ENCODE results near the gene GSTO2.

Gene GSTO2

DNA sequence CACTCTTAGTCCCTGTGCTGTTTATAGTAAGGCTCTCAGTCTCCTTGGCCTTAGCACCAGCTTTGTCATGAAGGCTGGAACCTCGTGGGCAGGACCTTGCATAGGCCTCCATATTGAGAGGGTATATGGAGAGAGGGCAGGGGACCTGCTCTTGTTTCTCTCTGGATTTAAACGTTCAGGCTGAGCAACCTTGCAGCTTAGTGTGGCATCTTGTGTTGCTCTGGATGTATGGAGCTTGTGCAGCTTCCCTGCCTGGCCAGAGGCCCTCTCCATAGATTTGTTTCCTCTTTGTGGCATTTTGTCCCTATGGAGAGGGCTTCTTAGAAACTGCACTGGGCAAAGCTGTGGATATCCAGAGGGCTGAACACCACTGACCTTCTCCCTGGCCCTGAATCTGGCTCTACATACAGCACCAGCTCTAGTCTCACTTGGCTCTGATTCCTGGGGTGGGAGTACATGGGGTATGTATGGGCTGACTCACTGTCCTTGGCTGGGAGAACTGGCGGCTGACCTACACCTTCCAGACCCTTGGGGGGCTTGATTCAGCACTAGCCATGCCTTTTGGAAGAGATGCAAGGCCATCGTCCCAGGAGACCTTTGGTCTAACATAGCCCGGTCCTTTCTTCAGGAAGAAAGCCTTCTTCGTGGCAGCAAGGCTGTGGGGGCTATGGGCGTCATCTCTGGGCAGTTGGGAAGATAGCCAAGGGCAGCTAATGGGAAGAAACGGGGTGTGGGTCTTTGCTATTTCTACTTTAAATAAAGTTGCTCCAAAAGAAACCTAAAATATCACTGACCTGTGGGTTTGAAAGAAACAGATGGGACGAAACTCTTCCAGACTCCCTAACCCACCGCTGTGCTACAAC lies 38.8 kb downstream of the GSTO2 start:
- DNase-seq (ENCODE audit: low read depth, low spot score) = no peak

DNA sequence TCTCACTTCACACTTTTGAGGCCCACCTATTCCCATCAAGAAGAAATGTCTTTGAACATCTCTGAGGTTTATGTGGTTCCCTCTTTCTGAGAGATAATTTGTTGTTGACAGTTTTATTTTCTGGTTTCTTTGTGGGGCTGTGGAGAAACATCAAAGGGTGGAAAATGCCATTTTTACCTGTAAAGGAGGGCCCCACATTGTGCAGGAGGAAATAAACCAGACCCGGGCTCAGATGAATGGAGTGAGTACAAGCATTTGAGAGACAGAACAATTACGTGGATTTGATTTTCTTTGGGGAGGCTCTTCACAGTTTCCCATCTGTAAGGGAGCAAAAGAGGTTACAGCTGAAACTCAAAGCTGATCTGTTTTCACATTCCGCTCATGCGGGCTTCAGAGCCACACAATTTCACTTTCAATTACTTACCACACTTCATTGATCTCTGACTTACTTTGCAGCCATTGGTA lies 39.5 kb downstream of the GSTO2 start:
- no peak for DNase-seq (ENCODE audit: low read depth, low spot score)

DNA sequence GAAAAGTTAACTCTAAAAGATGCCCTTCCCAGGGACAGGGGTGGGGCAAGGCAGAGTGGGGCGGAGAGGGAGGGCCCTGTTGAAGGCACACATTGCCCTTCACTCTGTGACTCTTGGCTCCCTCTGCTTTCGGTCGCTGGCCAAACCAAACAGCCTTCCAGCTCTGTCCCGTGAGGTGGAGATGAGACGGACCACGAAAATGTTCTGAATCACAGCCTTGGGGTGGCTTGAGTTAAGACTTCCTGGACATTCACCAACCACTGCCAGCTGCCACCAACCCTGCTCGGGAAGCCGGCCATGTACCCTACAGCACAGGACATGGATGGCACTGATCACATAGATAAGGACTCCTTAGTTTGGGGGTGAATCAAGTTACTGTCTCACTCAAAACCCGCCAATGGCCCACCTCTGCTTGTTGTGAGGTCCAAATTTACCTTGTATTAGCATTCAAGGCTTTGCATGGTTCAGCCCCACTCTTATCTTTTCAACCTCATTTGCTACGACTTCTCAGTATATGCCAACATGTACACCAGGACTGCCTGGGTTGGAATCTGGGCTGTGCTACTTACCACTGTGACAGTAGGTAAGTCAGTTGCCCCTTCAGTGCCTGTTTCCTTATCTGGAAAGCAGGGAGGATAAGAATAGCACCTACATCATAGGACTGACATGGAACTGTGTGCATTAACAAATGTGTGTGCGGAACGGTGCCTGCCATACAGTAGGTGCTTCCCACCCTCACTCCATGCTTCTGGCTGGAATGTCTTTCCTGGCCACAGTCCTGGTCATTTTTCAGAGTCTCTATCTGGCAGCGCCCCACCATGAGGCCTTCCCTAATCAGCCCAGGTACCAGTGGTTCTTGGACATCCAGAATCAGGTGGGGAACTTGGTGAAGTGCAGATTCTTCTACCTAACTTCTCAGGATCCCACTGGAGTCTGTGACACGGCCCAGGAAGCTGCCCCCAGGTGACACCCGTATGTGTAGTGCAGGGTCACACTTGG lies 41.3 kb downstream of the GSTO2 start:
- peak; percentile 87 for DNase-seq (ENCODE audit: low read depth, low spot score)

DNA sequence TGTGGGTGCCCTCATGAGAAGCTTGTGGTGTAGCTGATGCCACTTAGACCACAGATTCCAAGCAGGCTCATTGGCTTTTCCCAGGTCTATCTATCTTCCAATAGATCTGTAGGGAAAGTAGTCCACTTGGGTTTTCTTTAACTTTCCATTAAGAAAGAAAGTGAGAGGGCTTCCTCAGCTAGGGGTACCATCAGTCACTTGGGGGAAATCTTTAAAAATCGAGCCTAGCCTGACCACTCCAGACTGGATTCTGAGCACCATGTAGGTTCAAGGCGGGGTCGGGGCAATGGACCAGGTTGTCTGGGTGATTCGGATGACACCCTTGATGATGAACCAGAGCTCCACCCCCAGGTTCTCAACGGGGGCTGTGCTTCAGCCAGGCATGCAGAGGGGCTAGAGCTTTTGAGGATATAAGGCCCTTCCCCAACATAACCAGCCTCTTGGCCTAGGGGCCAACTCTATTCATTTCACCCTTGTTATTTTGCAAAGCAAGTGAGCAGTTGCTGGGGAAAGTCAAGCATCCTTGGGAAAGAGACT lies 42.3 kb downstream of the GSTO2 start:
- DNase-seq (ENCODE audit: low read depth, low spot score) = no peak

DNA sequence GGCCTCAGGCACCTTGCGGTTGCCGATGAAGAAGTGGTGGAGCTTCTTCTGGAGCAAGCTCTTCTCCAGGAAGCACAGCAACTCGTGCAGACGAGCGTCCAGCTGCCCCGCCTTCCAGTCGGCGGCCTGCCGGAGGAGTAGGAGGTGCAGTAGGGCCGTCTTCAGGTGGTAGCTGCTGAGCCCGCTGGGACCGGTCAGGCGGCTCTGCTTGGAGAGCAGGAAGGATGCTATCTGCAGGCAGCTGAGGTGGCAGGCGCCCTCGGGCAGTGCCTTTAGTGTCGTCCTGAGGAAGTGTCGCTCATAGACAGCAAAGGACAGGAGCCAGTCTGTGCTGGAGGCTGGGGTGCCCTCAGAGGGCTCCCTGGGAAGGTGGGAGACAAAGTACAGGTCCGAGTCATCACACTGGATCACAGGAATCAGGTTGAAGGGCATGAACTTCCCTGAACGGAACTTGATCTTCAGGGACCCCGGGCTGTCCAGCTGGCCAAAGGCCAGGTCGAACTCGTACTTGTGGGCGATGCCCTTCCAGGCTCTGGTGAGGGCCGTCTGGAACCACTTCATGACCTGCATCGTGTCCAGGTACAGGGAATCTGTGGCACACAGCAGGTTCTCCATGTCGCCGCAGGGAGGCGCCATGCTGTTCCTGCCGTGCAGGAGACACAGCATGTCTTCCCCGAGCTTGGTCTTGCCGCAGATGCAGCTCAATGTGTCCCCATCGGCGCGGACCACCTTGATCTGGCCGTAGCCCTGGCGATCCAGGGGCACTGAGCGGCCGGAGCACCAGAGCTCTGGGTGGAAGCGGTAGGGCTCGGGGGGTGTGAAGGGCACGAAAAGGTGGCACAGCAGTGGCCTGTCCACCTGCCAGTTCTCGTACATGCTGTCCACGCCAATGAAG lies 45.9 kb downstream of the GSTO2 start:
- no peak for DNase-seq (ENCODE audit: low read depth, low spot score)

DNA sequence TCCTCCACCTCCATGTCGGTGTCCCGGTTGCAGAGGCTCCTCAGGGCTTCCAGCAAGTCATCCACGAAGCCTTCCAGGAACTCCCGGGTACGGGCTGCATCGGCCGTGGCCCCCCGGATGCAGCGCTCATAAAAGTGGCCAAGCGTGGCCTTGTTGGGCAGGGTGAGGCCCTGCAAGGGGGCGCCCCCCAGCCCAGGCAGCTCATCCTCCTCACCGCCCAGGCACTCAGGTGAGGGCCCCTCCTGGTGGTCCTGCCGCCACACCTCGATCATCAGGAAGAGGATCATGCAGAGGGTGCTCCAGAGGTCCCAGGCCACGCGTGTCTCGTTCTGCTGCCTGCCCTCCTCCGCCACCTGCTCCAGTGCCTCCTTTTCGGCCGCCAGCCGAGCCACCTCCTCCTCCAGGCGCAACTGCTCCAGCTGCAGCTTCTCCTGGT lies 46.5 kb downstream of the GSTO2 start:
- no peak for DNase-seq (ENCODE audit: low read depth, low spot score)

DNA sequence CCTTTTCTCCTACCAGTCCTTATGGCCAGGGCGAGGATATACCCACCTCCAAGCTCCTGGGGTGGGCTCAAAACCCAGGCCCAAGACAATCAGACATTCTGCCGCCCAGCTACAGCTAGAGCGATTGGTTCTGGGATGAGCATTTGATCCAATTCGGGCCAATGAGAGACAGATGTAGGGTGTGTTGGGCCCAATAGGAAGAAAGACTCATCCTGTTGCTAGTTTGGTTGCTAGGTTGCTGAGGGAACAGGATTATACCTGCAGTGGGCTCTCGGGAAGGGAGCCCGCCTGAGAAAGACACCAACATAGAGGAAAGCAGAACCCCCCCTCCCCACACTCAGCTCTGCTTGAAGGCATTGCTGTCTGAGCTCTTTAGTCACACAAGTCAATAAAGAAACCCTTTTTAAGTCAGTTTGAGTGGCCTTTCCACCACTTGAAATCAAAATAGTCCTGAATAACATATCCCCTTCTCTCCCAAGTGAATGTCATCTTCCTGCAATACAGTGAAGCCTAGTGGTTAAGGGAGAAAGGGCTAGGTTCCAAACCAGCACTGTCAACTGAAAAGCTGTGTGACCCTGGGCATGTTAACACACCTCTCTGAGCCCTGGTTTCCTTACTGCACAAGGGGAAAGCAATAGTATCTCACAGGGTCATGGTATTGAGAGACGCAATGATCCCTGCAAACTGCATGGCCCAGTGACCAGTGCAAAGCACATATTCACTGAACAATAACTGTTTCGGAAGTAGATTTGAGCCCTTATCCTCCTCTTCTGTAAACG lies 47.5 kb downstream of the GSTO2 start:
- no peak for DNase-seq (ENCODE audit: low read depth, low spot score)

DNA sequence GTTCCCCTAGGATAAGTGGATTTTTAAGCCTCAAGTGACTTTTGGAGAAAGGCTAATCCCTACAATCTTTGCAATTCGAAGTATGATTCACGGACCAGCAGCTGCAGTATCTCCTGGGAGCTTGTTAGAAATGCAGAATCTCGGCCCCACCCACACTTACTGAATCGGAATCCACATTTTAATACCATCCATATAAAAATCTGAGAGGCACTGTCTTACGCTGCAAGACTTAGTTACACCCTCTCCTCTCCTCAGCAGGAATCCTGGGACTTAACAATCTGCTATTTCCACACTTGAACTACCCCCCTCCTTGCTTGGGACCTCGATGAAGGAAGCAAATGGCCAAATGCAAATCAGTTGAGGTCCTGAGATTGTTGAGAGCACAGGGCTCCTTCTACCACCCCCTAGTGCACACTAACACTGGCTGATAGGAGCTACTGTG lies 48.3 kb downstream of the GSTO2 start:
- no peak for DNase-seq (ENCODE audit: low read depth, low spot score)

DNA sequence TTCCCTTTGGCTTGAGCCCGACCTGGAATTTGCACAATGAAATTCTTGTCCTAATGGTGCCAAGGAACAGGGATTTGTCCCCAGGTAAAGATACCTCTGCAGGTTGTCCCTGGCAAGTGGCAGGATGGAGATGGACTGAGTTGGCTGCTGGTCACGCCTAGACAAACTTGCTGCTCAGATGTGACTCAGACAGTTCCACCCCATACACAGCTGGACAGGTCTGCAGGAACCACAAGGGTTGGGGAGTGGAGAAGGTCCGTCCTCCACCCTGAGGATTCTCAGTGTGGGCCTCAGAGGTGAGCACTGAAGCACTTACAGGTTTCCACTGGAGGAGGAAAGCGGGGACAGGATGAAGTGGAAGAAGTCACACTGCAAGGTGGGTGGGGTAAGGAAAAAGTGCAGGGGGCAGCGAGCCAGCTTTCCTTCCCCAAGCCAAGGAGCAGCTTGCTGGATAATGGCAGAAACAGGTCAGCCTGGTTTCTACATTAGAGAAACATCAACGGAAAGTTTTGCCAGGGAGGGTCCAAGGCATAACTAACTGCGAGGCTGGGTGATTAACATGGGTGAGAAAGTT lies 48.8 kb downstream of the GSTO2 start:
- DNase-seq (ENCODE audit: low read depth, low spot score) = no peak

DNA sequence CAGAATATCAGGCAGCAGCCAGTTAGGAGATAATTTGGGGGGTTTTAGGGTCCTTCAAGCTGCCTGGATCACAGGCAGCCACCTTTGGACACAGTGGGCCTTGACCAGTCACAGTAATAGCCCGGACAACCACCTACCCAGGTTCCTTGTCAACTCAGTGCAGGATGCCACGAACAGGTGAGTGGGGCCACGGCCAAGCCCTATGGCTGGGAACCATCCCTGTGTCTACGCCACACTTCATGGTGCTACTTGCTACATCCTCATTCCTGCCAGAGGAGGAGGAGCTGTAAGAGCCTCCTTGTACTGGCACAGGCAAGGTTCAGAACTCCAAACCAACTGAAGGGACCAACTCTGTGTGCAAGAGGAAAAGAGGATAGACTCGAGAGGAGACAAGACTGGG lies 49.3 kb downstream of the GSTO2 start:
- no peak for DNase-seq (ENCODE audit: low read depth, low spot score)

DNA sequence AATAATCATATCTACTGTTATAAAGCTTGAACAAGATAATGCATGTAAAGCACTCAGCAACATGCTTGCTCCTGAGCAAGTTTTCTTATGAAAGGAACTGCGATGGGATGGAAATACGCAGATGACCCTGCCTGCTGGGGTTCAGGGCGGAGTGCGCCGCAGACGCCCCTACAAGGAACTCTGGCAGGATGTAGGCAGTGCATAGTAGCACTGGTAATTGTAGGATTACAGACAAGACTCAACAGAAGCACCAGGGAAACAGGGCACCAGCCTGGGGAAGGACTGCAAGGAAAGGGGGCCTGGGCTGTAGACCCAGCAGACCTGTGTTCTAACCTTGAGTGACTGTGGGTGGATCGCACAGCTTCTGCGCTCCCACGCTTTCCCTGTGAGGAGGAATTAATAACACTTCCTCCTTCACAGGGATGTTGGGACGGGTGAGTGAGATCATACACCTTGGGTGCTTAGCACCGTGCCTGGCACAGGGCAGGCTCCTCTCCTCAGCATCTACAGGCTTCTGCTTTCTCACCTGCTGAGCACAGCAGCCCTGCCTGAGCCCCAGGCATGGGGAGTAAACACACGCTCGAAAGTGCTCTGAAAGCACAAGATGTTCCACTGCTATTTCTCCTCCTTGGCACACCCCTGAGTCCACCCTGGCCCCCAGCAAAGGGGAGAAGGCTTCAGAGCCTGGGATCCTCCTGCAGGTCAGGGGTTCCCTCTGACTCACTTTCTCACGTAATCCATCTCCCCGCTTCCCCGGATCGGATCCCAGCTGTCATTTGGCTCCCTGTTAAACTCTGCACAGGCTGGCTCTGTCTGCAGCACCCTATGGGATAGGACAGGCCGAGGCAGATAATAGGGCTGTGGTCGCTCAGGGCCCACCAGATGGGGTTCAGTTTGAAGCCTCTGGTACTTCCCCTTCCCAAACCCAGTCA lies 50.1 kb downstream of the GSTO2 start:
- DNase-seq (ENCODE audit: low read depth, low spot score) = no peak

DNA sequence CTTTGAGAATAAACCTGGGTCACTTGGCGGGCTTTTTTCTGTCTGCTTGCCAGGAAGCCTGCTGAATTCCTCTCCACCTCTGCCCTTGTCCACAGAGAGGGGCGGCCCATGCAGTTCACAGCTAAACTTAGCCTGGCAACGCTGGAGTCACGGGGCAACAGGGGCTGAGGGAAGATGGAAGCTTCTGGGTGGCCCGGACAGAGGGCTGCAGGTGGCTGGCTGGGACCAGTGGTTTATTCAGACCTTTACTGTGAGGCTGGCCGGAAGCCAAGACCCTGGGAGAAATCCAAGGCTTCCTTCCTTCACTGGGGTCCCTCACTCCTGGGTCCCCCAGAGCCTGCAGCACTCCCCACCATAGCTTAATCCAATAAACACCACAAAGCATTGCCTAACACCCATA lies 52.2 kb downstream of the GSTO2 start:
- no peak for DNase-seq (ENCODE audit: low read depth, low spot score)

DNA sequence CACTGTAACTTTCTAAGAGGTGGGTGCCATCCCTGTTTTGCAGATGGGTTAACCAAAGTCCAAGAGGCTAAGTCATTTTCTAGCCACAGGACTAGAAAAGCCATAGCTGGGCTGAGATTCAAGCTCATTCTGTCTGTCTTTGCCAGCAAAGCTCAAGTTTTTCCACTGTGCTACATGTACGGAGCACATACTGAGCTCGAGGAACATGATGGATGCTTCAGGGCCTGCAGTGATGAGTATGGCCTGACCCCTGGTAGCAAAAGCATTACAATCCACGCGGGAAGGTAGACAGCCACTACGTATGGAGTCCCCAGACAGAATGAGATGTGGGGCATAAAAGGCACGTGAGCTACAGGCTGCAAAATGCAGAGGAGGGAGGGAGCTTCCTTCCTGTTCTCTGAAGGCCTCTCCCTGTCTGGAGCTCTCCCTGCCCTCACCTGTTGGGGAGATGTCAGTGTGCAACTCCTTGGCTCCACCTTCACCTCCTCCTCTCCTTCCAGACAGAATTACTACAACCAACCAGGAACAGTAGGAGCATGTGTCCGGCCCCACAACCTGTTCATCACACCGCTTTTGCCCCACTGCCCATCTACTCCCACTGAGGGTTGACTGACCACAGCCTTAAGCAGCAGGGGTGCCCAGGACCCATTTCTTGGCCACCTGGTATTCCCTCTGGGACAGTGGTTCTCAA lies 52.9 kb downstream of the GSTO2 start:
- DNase-seq (ENCODE audit: low read depth, low spot score) = no peak

DNA sequence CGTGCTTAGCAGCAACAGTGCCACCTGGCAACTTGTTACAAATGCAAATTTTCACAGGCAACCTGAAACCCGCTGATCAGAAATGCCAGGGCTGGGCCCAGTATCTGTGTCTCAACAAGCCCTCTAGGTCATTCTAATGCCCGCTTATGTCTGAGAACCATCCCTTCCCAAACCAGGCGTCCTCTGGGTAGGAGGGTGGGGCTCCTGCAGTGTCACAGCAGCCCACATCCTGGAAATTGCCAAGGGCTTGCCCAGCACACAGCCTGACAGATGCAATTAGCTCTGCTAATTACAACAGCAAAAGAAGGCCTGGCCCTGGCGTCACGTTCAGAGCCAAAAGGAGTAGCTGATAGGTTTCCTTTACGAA lies 53.4 kb downstream of the GSTO2 start:
- DNase-seq (ENCODE audit: low read depth, low spot score) = no peak

DNA sequence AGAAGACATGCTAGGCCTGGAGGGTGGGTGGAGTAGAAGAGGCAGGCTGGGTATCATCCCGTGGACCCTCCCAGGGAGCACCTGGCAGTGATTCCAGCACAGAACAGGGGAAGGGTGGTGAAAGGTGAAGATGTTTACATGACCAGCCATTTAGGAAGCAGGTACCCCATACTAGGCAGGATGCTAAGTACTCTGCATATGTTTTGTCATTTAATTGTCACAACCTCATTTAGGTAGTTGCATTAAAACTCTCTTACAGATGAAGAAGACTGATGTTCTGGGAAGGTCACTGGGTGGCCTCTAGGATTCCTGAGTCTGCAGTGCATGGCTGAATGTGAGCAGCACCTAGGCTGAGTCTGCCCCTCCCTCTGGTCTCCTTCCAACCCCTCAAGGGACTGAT lies 54.1 kb downstream of the GSTO2 start:
- no peak for DNase-seq (ENCODE audit: low read depth, low spot score)

DNA sequence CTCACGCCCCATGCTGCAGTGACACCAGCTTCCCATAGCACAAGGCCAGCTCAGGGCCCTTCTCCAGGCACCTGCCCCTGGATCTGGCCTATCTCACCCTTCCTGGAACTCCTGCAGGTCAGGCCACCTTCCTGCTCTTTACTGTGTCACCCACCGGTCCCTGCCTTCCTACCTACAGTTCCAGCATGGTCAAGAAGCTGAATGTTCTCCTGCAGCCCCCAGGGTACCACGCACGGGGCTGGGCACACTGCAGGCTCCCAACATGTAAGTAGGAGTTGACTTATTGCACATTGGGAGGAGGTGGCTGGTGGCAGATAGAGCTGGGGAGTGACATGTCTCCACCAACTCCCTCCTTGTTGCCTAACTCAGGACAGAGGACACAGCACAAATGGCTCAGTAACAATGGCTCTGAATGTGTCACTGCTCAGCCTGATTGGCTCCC lies 54.8 kb downstream of the GSTO2 start:
- DNase-seq (ENCODE audit: low read depth, low spot score) = no peak

DNA sequence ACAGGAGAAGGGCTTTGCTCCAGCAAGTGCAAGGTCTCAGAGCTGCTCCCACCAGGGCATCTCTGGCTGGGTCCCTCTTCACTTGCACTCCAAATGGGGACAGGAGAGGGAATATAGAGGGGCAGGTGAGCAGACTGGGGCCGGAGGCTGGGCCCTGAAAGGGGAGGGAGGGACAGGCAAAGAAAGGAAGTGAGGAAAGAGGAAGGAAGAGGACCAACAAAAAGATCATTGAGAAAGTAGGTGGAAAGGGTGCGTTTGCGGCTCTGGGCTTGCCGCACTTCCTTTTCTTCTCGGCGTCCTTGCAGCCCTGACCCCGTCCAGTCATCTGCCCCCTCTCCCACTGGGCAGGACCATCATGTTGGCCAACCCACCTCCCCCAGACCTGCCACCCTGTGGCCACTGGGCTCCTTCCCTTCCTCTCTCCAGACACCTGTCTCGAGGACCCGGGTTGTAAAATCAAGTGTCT lies 55.3 kb downstream of the GSTO2 start:
- no peak for DNase-seq (ENCODE audit: low read depth, low spot score)

DNA sequence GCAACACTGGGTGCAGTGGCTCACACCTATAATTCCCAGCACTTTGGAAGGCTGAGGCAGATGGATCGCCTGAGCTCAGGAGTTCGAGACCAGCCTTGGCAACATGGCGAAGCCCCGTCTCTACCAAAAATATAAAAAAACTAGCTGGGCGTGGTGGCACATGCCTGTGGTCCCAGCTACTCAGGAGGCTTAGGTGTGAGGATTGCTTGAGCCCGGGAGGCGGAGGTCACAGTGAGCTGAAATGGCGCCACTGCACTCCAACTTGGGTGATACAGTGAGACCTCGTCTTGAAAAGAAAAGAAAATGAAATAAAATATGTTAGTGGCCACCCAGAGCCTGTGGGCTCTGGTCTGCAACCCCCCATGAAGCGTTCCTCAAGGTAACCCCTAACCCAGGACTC lies 55.9 kb downstream of the GSTO2 start:
- no peak for DNase-seq (ENCODE audit: low read depth, low spot score)

All from astrocyte of the hippocampus (primary cell).